ENCODE results near the gene SLC6A19. TPM values are rescaled to one million over a fixed set of nuclear protein-coding genes. Genes with fewer than 3 reads are reported as not detected.

SLC6A19 gene
- total and polyA plus RNA-seq, 9 of the 15 experiments (the other 6 are each of a cell fraction or from before 2014, with no cell fraction given), result 0.03 to 1.6 (median 0.59) TPM

- BruUV-seq (replicated peaks), result no TSS peak
- peaks cover 0 to 29% of the 10 kb centered on the region in 2 experiments; a peak in 1 of 5 replicates for H3K4me1 ChIP-seq (replicated peaks in 1 of 2; ENCODE audit: control insufficient read depth in 2 of 2, insufficient read depth in 2 of 2, low read length in 2 of 2)
- no peaks in the 10 kb centered on the region for H3K9me1 ChIP-seq (ENCODE audit: control insufficient read depth, insufficient read depth, low read length)
- no peak overlapping the region for H3K4me2 ChIP-seq (ENCODE audit: insufficient read depth, low read length)
- TF ChIP-seq OTX1 (CRISPR knock-in tag; IDR thresholded peaks at IDR 0.05) (no peak), ARID3A (IDR thresholded peaks at IDR 0.05; ENCODE audit: borderline replicate concordance, low read depth, low read length) (no peak), ARHGAP35 (IDR thresholded peaks at IDR 0.05; ENCODE audit: partially characterized antibody) (no peak), TAF7 (tag; IDR thresholded peaks at IDR 0.05) (no peak), ZNF324 (CRISPR knock-in tag; IDR thresholded peaks at IDR 0.05) (no peak)
- H3K79me2 ChIP-seq (ENCODE audit: control insufficient read depth, insufficient read depth, low read length), result no peaks in the 10 kb centered on the region
- H3K9ac ChIP-seq (ENCODE audit: insufficient read depth in 1 of 2, low read depth in 2 of 2, low read length in 2 of 2), result no peak overlapping the region
- no peaks in the 10 kb centered on the region for H3K36me3 ChIP-seq (ENCODE audit: control insufficient read depth, insufficient read depth, low read length)
- H3K27me3 ChIP-seq (ENCODE audit: control insufficient read depth in 2 of 2, insufficient read depth in 2 of 2, low read length in 2 of 2), result peaks cover 2 to 60% of the 10 kb centered on the region in 2 experiments
- 26% methylated on average over 33 of the region's 33 CpGs for WGBS (ENCODE audit: insufficient coverage, low coverage, missing lambda C conversion rate)
- no peak overlapping the region for H2AFZ ChIP-seq (ENCODE audit: low read depth, low read length)
- POLR2A ChIA-PET, result interaction anchor here (0.6 kb wide), 1 partner anchor 404 kb away, joined by 3 read pairs; no protein-coding TSS in a partner anchor
- no peak overlapping the region for H3K4me3 ChIP-seq
- peaks cover 31% of the 10 kb centered on the region for H4K20me1 ChIP-seq (replicated peaks; ENCODE audit: control insufficient read depth, insufficient read depth, low read length)
- CTCF ChIA-PET (ENCODE audit: low intra/inter-chr PET ratio), result no interaction called here
- no peak overlapping the region for H3K27ac ChIP-seq (ENCODE audit: extremely low read depth, low read depth, low read length)
- DNase-seq (ENCODE audit: extremely low read depth in 1 of 4, low spot score in 3 of 4) (no peak), FAIRE-seq (no peak), ATAC-seq (no peak)
- no peaks in the 10 kb centered on the region for H3K9me3 ChIP-seq (replicated peaks; ENCODE audit: control insufficient read depth, insufficient read depth, low read depth, low read length)
- intact Hi-C loops (cut with micrococcal nuclease), result no loop called here
- in situ Hi-C loops (cut with MboI), result no loop called here
These were observed 52.2 kb downstream of the SLC6A19 start for GRCh38 chr5:1253456-1254105.

Measured in K562 (cell line).